Measurements from ENCODE around the gene ADCY2. TPM values are rescaled to one million over a fixed set of nuclear protein-coding genes. Genes with fewer than 3 reads are reported as not detected.
A peak's percentile ranks its signal among the peaks of the same experiment; 100 is the strongest.

Gene ADCY2
- total and polyA plus RNA-seq, 2 experiments from 2014 or later: 23.8 to 74.9 TPM

DNA sequence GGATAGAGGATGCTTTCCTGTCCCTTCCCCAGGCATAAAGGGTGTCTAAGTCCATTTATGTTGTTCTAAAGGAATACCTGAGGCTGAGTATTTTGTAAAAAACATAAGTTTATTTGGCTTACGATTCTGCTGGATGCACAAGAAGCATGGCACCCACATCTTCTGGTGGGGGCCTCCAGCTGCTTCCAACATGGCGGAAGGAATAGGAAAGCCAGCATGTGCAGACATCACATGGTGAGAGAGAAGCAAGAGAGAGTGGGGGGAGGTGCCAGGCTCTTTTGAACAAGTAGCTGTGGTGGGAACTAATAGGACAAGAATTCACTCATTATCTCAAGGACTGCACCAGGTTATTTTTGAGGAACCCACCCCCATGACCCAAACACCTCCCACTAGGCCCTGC, 77.2 kb downstream of the ADCY2 start (continued):
- TF ChIP-seq, protein P1, sequence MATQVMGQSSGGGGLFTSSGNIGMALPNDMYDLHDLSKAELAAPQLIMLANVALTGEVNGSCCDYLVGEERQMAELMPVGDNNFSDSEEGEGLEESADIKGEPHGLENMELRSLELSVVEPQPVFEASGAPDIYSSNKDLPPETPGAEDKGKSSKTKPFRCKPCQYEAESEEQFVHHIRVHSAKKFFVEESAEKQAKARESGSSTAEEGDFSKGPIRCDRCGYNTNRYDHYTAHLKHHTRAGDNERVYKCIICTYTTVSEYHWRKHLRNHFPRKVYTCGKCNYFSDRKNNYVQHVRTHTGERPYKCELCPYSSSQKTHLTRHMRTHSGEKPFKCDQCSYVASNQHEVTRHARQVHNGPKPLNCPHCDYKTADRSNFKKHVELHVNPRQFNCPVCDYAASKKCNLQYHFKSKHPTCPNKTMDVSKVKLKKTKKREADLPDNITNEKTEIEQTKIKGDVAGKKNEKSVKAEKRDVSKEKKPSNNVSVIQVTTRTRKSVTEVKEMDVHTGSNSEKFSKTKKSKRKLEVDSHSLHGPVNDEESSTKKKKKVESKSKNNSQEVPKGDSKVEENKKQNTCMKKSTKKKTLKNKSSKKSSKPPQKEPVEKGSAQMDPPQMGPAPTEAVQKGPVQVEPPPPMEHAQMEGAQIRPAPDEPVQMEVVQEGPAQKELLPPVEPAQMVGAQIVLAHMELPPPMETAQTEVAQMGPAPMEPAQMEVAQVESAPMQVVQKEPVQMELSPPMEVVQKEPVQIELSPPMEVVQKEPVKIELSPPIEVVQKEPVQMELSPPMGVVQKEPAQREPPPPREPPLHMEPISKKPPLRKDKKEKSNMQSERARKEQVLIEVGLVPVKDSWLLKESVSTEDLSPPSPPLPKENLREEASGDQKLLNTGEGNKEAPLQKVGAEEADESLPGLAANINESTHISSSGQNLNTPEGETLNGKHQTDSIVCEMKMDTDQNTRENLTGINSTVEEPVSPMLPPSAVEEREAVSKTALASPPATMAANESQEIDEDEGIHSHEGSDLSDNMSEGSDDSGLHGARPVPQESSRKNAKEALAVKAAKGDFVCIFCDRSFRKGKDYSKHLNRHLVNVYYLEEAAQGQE (IDR thresholded peaks at IDR 0.05; ENCODE audit: unreplicated experiment): no peak
- TF ChIP-seq NANOG (IDR thresholded peaks at IDR 0.05; ENCODE audit: borderline replicate concordance) (no peak), STAT1 (IDR thresholded peaks at IDR 0.05; ENCODE audit: unreplicated experiment) (no peak), POLR2AphosphoS5 (IDR thresholded peaks at IDR 0.05; ENCODE audit: low read depth) (no peak), ZNF114 (CRISPR knock-in tag; IDR thresholded peaks at IDR 0.05) (no peak), ZNF331 (CRISPR knock-in tag; IDR thresholded peaks at IDR 0.05; ENCODE audit: low read depth) (no peak)
- TF ChIP-seq, protein P2, sequence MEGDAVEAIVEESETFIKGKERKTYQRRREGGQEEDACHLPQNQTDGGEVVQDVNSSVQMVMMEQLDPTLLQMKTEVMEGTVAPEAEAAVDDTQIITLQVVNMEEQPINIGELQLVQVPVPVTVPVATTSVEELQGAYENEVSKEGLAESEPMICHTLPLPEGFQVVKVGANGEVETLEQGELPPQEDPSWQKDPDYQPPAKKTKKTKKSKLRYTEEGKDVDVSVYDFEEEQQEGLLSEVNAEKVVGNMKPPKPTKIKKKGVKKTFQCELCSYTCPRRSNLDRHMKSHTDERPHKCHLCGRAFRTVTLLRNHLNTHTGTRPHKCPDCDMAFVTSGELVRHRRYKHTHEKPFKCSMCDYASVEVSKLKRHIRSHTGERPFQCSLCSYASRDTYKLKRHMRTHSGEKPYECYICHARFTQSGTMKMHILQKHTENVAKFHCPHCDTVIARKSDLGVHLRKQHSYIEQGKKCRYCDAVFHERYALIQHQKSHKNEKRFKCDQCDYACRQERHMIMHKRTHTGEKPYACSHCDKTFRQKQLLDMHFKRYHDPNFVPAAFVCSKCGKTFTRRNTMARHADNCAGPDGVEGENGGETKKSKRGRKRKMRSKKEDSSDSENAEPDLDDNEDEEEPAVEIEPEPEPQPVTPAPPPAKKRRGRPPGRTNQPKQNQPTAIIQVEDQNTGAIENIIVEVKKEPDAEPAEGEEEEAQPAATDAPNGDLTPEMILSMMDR (conservative IDR thresholded peaks at IDR 0.05; ENCODE audit: low read depth in 2 of 2): no peak
- TF ChIP-seq, protein P3, sequence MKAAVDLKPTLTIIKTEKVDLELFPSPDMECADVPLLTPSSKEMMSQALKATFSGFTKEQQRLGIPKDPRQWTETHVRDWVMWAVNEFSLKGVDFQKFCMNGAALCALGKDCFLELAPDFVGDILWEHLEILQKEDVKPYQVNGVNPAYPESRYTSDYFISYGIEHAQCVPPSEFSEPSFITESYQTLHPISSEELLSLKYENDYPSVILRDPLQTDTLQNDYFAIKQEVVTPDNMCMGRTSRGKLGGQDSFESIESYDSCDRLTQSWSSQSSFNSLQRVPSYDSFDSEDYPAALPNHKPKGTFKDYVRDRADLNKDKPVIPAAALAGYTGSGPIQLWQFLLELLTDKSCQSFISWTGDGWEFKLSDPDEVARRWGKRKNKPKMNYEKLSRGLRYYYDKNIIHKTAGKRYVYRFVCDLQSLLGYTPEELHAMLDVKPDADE (IDR thresholded peaks at IDR 0.05): no peak

DNA sequence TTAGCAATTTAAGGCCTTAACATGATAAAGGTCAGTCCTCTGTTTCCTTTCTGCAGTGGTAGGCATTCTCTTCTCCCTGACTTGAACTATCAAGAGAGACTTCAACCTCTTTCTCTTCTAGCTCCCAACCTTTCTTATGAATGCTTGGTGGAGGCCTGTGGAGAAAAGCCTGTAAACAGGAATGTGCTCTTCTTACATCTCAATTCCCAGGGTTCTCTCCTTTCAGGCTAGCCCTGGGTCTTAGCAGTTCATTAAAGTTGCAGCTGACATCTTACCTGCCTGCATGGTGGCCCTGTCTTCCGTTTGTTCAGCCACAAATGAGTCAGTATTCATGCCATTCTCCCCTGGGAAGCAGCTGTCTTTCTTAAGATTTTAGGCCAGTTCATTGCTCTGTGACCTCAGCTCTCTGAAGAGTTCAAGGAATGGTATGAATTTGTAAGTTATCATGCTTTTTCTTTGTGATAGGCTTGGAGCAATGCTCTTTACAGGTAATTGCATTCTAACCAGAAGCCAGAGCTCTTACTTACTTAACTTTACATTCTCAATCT, 77.8 kb downstream of the ADCY2 start:
- Mint-ChIP-seq H3K4me3 (no peak overlapping the region), H3K27ac (peak overlapping the region; percentile 28; the same call in 1 of the 2 replicates), H3K36me3 (ENCODE audit: low read depth) (peaks cover 38% of the 10 kb centered on the region), H3K27me3 (ENCODE audit: insufficient read depth, low read depth, poor library complexity) (peaks cover 6% of the 10 kb centered on the region), H3K9me3 (peaks cover 19% of the 10 kb centered on the region), H3K4me1 (peaks cover 29% of the 10 kb centered on the region)
- ATAC-seq (peak; percentile 97), DNase-seq (ENCODE audit: low spot score) (peak; percentile 89)
- Histone ChIP-seq H3K27ac (ENCODE audit: low read depth) (peak overlapping the region; percentile 97), H3K36me3 (ENCODE audit: insufficient read depth) (no peaks in the 10 kb centered on the region), H2AFZ (no peak overlapping the region), H3K79me2 (replicated peaks; ENCODE audit: insufficient read depth) (peaks cover 95% of the 10 kb centered on the region), H3K9me2 (ENCODE audit: insufficient read depth) (peaks cover 7% of the 10 kb centered on the region; the same call in 1 of the 2 replicates), H3K27me3 (ENCODE audit: insufficient read depth) (no peaks in the 10 kb centered on the region), H4K20me1 (replicated peaks; ENCODE audit: insufficient read depth) (peaks cover 15% of the 10 kb centered on the region; the same call in 1 of the 2 replicates), H3K4me1 (ENCODE audit: insufficient read depth) (peaks cover 23% of the 10 kb centered on the region), H3F3A (replicated peaks; ENCODE audit: low read depth) (no peaks in the 10 kb centered on the region; the same call in 1 of the 2 replicates), H3K4me2 (peak overlapping the region; percentile 27), H3K4me3 (no peak overlapping the region)
- TF ChIP-seq NANOG (IDR thresholded peaks at IDR 0.05; ENCODE audit: borderline replicate concordance) (peak; percentile 20; the same call in 1 of the 2 replicates), POLR2AphosphoS5 (IDR thresholded peaks at IDR 0.05; ENCODE audit: low read depth) (no peak)
- TF ChIP-seq, protein P4, sequence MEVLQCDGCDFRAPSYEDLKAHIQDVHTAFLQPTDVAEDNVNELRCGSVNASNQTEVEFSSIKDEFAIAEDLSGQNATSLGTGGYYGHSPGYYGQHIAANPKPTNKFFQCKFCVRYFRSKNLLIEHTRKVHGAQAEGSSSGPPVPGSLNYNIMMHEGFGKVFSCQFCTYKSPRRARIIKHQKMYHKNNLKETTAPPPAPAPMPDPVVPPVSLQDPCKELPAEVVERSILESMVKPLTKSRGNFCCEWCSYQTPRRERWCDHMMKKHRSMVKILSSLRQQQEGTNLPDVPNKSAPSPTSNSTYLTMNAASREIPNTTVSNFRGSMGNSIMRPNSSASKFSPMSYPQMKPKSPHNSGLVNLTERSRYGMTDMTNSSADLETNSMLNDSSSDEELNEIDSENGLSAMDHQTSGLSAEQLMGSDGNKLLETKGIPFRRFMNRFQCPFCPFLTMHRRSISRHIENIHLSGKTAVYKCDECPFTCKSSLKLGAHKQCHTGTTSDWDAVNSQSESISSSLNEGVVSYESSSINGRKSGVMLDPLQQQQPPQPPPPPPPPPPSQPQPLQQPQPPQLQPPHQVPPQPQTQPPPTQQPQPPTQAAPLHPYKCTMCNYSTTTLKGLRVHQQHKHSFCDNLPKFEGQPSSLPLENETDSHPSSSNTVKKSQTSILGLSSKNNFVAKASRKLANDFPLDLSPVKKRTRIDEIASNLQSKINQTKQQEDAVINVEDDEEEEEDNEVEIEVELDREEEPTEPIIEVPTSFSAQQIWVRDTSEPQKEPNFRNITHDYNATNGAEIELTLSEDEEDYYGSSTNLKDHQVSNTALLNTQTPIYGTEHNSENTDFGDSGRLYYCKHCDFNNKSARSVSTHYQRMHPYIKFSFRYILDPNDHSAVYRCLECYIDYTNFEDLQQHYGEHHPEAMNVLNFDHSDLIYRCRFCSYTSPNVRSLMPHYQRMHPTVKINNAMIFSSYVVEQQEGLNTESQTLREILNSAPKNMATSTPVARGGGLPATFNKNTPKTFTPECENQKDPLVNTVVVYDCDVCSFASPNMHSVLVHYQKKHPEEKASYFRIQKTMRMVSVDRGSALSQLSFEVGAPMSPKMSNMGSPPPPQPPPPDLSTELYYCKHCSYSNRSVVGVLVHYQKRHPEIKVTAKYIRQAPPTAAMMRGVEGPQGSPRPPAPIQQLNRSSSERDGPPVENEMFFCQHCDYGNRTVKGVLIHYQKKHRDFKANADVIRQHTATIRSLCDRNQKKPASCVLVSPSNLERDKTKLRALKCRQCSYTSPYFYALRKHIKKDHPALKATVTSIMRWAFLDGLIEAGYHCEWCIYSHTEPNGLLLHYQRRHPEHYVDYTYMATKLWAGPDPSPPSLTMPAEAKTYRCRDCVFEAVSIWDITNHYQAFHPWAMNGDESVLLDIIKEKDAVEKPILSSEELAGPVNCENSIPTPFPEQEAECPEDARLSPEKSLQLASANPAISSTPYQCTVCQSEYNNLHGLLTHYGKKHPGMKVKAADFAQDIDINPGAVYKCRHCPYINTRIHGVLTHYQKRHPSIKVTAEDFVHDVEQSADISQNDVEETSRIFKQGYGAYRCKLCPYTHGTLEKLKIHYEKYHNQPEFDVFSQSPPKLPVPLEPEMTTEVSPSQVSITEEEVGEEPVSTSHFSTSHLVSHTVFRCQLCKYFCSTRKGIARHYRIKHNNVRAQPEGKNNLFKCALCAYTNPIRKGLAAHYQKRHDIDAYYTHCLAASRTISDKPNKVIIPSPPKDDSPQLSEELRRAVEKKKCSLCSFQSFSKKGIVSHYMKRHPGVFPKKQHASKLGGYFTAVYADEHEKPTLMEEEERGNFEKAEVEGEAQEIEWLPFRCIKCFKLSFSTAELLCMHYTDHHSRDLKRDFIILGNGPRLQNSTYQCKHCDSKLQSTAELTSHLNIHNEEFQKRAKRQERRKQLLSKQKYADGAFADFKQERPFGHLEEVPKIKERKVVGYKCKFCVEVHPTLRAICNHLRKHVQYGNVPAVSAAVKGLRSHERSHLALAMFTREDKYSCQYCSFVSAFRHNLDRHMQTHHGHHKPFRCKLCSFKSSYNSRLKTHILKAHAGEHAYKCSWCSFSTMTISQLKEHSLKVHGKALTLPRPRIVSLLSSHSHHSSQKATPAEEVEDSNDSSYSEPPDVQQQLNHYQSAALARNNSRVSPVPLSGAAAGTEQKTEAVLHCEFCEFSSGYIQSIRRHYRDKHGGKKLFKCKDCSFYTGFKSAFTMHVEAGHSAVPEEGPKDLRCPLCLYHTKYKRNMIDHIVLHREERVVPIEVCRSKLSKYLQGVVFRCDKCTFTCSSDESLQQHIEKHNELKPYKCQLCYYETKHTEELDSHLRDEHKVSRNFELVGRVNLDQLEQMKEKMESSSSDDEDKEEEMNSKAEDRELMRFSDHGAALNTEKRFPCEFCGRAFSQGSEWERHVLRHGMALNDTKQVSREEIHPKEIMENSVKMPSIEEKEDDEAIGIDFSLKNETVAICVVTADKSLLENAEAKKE (CRISPR knock-in tag; IDR thresholded peaks at IDR 0.05): peak; percentile 99

Data from GM23338 (cell line).